ENCODE measurements around the gene CATSPERD.

DNA sequence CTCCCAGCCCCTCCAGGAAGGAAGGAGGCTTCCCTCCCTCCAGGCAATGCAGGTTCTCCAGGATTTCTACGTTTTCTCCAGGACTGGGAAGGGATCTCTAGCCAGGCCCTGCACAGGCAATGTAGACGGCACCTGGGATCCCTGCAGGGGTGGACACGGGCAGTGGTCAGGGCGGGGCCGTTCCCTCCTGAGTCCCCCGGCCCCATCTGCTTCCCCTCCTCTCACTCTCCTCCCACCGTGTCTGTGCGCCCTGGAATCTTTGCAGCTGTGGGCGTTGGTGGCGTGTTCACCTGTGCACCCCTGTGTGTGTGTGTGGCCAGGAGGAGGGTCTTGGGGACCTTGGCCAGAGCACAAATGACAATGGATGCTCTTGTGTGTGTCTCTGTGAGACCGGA lies 94.4 kb downstream of the CATSPERD start:
- TF ChIP-seq, protein P1, sequence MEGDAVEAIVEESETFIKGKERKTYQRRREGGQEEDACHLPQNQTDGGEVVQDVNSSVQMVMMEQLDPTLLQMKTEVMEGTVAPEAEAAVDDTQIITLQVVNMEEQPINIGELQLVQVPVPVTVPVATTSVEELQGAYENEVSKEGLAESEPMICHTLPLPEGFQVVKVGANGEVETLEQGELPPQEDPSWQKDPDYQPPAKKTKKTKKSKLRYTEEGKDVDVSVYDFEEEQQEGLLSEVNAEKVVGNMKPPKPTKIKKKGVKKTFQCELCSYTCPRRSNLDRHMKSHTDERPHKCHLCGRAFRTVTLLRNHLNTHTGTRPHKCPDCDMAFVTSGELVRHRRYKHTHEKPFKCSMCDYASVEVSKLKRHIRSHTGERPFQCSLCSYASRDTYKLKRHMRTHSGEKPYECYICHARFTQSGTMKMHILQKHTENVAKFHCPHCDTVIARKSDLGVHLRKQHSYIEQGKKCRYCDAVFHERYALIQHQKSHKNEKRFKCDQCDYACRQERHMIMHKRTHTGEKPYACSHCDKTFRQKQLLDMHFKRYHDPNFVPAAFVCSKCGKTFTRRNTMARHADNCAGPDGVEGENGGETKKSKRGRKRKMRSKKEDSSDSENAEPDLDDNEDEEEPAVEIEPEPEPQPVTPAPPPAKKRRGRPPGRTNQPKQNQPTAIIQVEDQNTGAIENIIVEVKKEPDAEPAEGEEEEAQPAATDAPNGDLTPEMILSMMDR (conservative IDR thresholded peaks at IDR 0.05; ENCODE audit: low read depth, low read length) = no peak
- TF ChIP-seq EZH2 (IDR thresholded peaks at IDR 0.05; ENCODE audit: low read length, unreplicated experiment) (no peak), EZH2phosphoT487 (IDR thresholded peaks at IDR 0.05; ENCODE audit: borderline replicate concordance, low read length) (no peak)
